ENCODE data around the gene SP1. TPM values are rescaled to one million over a fixed set of nuclear protein-coding genes. Genes with fewer than 3 reads are reported as not detected.
A peak's percentile ranks its signal among the peaks of the same experiment; 100 is the strongest.

Gene SP1
- total and polyA plus RNA-seq, 2 of the 4 experiments (the other 2 are of a cell fraction), result 19.7 to 53.6 TPM

GRCh38 chr12:53413485-53414204 is 33.7 kb downstream of the SP1 start:
- ChIA-PET CTCF (interaction anchor here (1.2 kb wide), 1 partner anchor 61 kb away, joined by 4 read pairs; no protein-coding TSS in a partner anchor), POLR2A (ENCODE audit: unreplicated experiment) (no interaction called here)
- DNase-seq (no peak), ATAC-seq (ENCODE audit: low read depth) (peak; percentile 42)
- H4K5ac ChIP-seq (ENCODE audit: low read depth, low read length), result no peak overlapping the region
- BruUV-seq (replicated peaks), result TSS peak; percentile 28
- no peak overlapping the region for H3K23ac ChIP-seq (ENCODE audit: low read depth, low read length)
- H2AFZ ChIP-seq (replicated peaks; ENCODE audit: low read length, poor library complexity), result no peak overlapping the region
- dilution Hi-C loops (cut with HindIII; ENCODE audit: low sequenced_read_pairs, unreplicated experiment), result no loop called here
- no peak overlapping the region for H2BK15ac ChIP-seq (ENCODE audit: low read depth, low read length)
- no peaks in the 10 kb centered on the region for H4K20me1 ChIP-seq (ENCODE audit: insufficient read depth, low read length)
- peaks cover 29% of the 10 kb centered on the region for H3K36me3 ChIP-seq (ENCODE audit: control insufficient read depth, insufficient read depth, low read length)
- no peak overlapping the region for H3K27ac ChIP-seq (ENCODE audit: insufficient read depth, low read length)
- H3K27me3 ChIP-seq (ENCODE audit: control insufficient read depth, insufficient read depth, low read length), result no peaks in the 10 kb centered on the region
- no peak overlapping the region for H2AK5ac ChIP-seq (ENCODE audit: low read depth, low read length)
- H3K14ac ChIP-seq (replicated peaks; ENCODE audit: low read depth, low read length), result no peak overlapping the region
- intact Hi-C loops (cut with micrococcal nuclease), result loop anchor here (2.0 kb wide), 1 partner anchor 53 kb away; no protein-coding TSS in a partner anchor
- no peaks in the 10 kb centered on the region for H3K9me3 ChIP-seq (ENCODE audit: control insufficient read depth, insufficient read depth, low read length)
- no peak overlapping the region for H4K91ac ChIP-seq (ENCODE audit: insufficient read depth, low read depth, low read length)
- no peak overlapping the region for H3K56ac ChIP-seq (ENCODE audit: extremely low read depth, insufficient read depth, low read length)
- H3K4me3 ChIP-seq (ENCODE audit: insufficient read depth, low read depth, low read length), result no peak overlapping the region
- H3K9me1 ChIP-seq (ENCODE audit: insufficient read depth, low read length), result peaks cover 5% of the 10 kb centered on the region; the same call in 1 of the 2 replicates
- no peak overlapping the region for H3K4ac ChIP-seq (ENCODE audit: low read depth, low read length)
- no peak overlapping the region for H4K8ac ChIP-seq (ENCODE audit: low read depth in 2 of 2, low read length in 2 of 2)
- no peak overlapping the region for H2BK20ac ChIP-seq (ENCODE audit: low read depth, low read length)
- TF ChIP-seq FOS (IDR thresholded peaks at IDR 0.05; ENCODE audit: low read depth, low read length) (no peak), CTCF (conservative IDR thresholded peaks at IDR 0.05; ENCODE audit: low read depth, low read length) (no peak), POLR2A (IDR thresholded peaks at IDR 0.05; ENCODE audit: low read depth, low read length) (no peak), MAZ (IDR thresholded peaks at IDR 0.05; ENCODE audit: borderline replicate concordance, low read depth, low read length) (no peak)
- no peak overlapping the region for H2BK120ac ChIP-seq (ENCODE audit: low read depth, low read length)
- no peak overlapping the region for H3K18ac ChIP-seq (ENCODE audit: low read depth, low read length)
- in situ Hi-C loops (cut with MboI; ENCODE audit: low sequenced_read_pairs), result no loop called here
- peaks cover 9 to 15% of the 10 kb centered on the region in 2 experiments; a peak in 3 of 4 replicates for H3K79me1 ChIP-seq (ENCODE audit: low read depth in 1 of 2, low read length in 2 of 2)
- H2BK5ac ChIP-seq (ENCODE audit: low read depth, low read length, poor library complexity, severe bottlenecking), result no peak overlapping the region
- no peak overlapping the region for H2AK9ac ChIP-seq (replicated peaks; ENCODE audit: low read depth, low read length, poor library complexity)
- WGBS, 2 experiments (ENCODE audit: extremely low coverage in 2 of 2, insufficient read length in 1 of 2), result no CpG with 5 or more reads among the region's 3 CpGs
- peaks cover 8% of the 10 kb centered on the region; the same call in 1 of the 2 replicates for H3K4me1 ChIP-seq (ENCODE audit: control insufficient read depth, insufficient read depth, low read length)
- no peak overlapping the region for H3K9ac ChIP-seq (ENCODE audit: low read depth, low read length)
- peak overlapping the region; percentile 46; the same call in 1 of the 2 replicates for H3K4me2 ChIP-seq (ENCODE audit: low read depth, low read length)

Data from IMR-90 (cell line).